Lower leg skin (tissue), 3 donors: ENCODE results near the gene MBD3.

Source experiments
- CTCF ChIP-seq, 3 donors: fragments of 450-650 bp; IDR thresholded peaks; one replicate each; pipeline ENCODE4 v1.5.1; 2016; ENCODE audit warnings: antibody characterized with exemption in 3 of 3, mild to moderate bottlenecking in 3 of 3, moderate library complexity in 2 of 3
- POLR2A ChIP-seq, 2 donors: fragments of 450-650 bp; IDR thresholded peaks; one replicate each; pipeline ENCODE4 v1.6.1; 2016 to 2017; ENCODE audit warnings: antibody characterized with exemption in 2 of 2, mild to moderate bottlenecking in 1 of 2, moderate library complexity in 1 of 2

- TF ChIP-seq CTCF (IDR thresholded peaks at IDR 0.05) = no peak
- no peak for TF ChIP-seq POLR2A (IDR thresholded peaks at IDR 0.05)
These were observed 28.9 kb upstream of the MBD3 start for GRCh38 chr19:1621574-1621973.
